ENCODE data around the gene GLS.

The GLS gene

GRCh38 chr2:190981733-190982132 is 101.1 kb downstream of the GLS start:
- in situ Hi-C loops (cut with HindIII; ENCODE audit: low sequenced_read_pairs), result no loop called here
- H3K4me3 ChIP-seq (ENCODE audit: low read depth, low read length), result no peak overlapping the region
- no peak for DNase-seq (ENCODE audit: low read depth)
- no peak for TF ChIP-seq CTCF (IDR thresholded peaks at IDR 0.05; ENCODE audit: low read depth, low read length, missing control alignments)

- no peak for TF ChIP-seq CTCF (IDR thresholded peaks at IDR 0.05; ENCODE audit: low read depth, low read length, missing control alignments)
- in situ Hi-C loops (cut with HindIII; ENCODE audit: low sequenced_read_pairs), result no loop called here
- DNase-seq (ENCODE audit: low read depth), result no peak
- H3K4me3 ChIP-seq (ENCODE audit: low read depth, low read length), result no peak overlapping the region
Observed at GRCh38 chr2:190982262-190983034, 101.8 kb downstream of the GLS start.

DNA sequence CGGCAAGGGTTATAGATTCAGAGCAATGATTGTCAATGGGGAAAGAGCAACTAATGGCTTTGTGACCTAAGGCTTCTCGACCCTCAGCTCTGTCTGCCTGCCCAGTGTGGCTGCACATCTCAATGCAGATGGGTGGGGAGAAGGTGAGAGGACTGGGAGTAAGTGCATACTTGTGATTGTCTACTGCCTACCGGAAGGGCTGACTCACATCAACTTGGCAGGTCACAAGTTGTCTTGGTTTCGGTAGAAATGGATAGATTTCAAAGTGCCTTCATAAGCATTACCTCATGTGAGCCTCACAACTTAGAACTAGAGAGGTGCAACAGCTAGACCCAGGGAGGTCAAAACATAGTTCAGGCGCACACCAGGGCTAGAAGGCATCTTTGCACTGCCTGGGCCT is 104.0 kb downstream of the GLS start:
- in situ Hi-C loops (cut with HindIII; ENCODE audit: low sequenced_read_pairs), result no loop called here
- H3K4me3 ChIP-seq (ENCODE audit: low read depth, low read length), result no peak overlapping the region
- no peak for TF ChIP-seq CTCF (IDR thresholded peaks at IDR 0.05; ENCODE audit: low read depth, low read length, missing control alignments)
- DNase-seq (ENCODE audit: low read depth), result peak; percentile 74

- no peak overlapping the region for H3K4me3 ChIP-seq (ENCODE audit: low read depth, low read length)
- no peak for DNase-seq (ENCODE audit: low read depth)
- in situ Hi-C loops (cut with HindIII; ENCODE audit: low sequenced_read_pairs), result no loop called here
- no peak for TF ChIP-seq CTCF (IDR thresholded peaks at IDR 0.05; ENCODE audit: low read depth, low read length, missing control alignments)
Observed at GRCh38 chr2:190986221-190986953, 105.8 kb downstream of the GLS start.

- H3K4me3 ChIP-seq (ENCODE audit: low read depth, low read length), result no peak overlapping the region
- TF ChIP-seq CTCF (IDR thresholded peaks at IDR 0.05; ENCODE audit: low read depth, low read length, missing control alignments), result no peak
- in situ Hi-C loops (cut with HindIII; ENCODE audit: low sequenced_read_pairs), result no loop called here
- DNase-seq (ENCODE audit: low read depth), result no peak
Observed at GRCh38 chr2:190987116-190987515, 106.5 kb downstream of the GLS start.

- H3K4me3 ChIP-seq (ENCODE audit: low read depth, low read length), result no peak overlapping the region
- DNase-seq (ENCODE audit: low read depth), result no peak
Observed at GRCh38 chr2:190987938-190988337, 107.3 kb downstream of the GLS start.

More at GRCh38 chr2:190987938-190988337, 107.3 kb downstream of the GLS start:
- no peak for TF ChIP-seq CTCF (IDR thresholded peaks at IDR 0.05; ENCODE audit: low read depth, low read length, missing control alignments)
- in situ Hi-C loops (cut with HindIII; ENCODE audit: low sequenced_read_pairs), result no loop called here
